Dedifferentiated amniotic fluid mesenchymal stem cell (primary cell): ENCODE measurements around the gene HYAL4.
"Not testable (repeated sequence)": the region's sequence is repeated elsewhere in the genome, so short reads cannot be mapped to it uniquely, and the experiment has no call there.

Experiments
- DNase-seq: peaks from one replicate; pipeline ENCODE4 v3.0.0-alpha.2; 2016; ENCODE audit errors: extremely low spot score

Gene HYAL4

GRCh38 chr7:123847868-123848267 lies 2.9 kb downstream of the HYAL4 start:
- DNase-seq = no peak

DNA sequence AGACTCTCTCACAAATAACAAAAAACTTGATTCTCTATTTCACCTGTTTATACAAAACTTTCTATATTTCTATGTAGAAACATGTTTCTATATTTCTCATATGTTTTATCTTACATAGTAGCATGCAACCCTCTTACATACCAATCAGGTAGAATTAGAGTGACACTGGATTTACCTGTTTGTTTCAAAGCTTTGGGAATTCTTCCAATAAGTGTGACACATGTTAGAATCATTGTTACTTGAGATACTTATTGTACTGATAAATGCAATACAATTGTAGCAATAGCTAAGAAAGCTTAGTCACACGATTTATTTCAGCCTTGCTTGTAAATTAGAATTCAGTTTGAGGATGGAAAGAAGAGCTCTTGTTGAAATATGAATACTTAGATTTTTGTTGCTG lies 4.9 kb downstream of the HYAL4 start:
- DNase-seq = no peak

DNA sequence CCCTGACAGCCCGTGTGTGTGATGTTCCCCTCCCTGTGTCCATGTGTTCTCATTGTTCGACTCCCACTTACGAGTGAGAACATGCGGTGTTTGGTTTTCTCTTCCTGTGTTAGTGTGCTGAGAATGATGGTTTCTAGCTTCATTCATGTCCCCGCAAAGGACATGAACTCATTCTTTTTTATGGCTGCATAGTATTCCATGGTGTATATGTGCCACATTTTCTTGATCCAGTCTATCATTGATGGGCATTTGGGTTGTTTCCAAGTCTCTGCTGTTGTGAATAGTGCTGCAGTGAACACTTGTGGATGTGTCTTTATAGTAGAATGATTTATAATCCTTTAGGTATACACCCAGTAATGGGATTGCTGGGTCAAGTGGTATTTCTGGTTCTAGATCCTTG lies 6.4 kb downstream of the HYAL4 start:
- not testable (repeated sequence) for DNase-seq

- not testable (repeated sequence) for DNase-seq
Observed at GRCh38 chr7:123854291-123854690, 9.3 kb downstream of the HYAL4 start.

DNA sequence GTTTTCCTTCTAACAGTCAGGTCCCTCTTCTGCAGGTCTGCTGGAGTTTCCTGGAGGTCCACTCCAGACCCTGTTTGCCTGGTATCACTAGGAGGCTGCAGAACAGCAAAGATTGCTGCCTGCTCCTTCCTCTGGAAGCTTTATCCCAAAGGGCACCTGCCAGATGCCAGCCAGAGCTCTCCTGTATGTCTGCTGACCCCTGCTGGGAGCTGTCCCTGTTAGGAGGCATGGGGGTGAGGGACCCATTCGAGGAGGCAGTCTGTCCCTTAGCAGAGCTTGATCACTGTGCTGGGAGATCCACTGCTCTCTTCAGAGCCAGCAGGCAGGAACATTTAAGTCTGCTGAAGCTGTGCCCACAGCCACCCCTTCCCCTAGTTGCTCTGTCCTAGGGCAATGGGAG lies 11.5 kb downstream of the HYAL4 start:
- not testable (repeated sequence) for DNase-seq

DNA sequence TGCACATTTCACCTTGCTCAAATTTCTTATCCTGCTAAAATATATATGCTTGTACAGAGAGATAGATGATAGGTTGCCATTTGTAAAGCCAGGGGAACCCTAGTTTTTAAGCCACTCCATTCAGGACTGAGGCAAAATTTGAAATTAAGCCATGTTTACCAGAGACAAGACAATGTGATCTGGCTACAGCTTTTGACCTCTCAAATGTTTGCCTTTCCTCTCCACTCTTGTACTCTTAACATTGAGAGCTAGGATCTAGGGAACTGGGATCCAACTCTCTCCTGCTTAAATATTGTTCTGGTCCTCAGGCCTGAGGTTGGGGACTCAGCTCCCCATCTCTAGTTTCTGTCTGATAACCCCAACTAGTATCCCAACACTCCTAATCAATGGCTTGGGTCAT lies 15.9 kb downstream of the HYAL4 start:
- no peak for DNase-seq

DNA sequence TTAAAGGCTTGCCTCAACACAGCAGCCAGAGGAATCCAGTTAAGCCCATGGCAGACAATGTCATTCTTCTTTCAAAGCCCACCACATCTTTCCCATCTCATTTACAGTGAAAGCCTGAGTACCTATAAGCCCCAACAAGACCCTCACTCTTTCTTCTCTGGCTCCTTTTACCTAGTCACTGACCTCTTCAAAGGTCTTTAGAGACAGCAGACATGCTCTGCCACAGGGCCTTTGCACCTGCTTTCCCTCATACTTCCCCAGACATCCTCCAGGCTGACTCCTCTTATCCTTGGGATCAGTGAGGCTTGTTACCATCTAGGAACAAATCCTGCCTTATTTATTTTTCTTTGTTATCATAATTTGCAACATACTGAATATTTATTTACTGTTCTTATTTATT lies 17.8 kb downstream of the HYAL4 start:
- no peak for DNase-seq

GRCh38 chr7:123863461-123863860 lies 18.5 kb downstream of the HYAL4 start:
- DNase-seq = no peak

DNA sequence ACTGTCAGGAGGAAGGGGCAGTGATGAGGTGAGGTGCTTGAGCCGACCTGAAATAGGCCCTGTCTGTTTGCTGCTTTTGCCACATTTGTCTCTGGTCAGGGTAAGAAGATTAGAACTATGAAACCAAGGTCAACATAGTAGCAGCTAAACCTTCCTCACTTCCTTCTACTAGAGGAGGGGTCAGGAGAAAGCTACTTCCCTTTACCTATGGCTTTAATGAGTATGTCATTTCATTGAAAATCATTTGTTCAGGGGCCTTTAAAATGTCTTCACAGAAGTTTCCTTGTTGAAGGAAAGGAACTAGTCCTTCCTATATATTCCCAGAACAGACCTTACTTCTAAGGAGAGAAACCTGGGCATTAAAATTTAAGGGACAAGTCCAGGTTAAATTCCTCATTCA lies 19.0 kb downstream of the HYAL4 start:
- no peak for DNase-seq

GRCh38 chr7:123864436-123864835 lies 19.5 kb downstream of the HYAL4 start:
- DNase-seq = no peak

DNA sequence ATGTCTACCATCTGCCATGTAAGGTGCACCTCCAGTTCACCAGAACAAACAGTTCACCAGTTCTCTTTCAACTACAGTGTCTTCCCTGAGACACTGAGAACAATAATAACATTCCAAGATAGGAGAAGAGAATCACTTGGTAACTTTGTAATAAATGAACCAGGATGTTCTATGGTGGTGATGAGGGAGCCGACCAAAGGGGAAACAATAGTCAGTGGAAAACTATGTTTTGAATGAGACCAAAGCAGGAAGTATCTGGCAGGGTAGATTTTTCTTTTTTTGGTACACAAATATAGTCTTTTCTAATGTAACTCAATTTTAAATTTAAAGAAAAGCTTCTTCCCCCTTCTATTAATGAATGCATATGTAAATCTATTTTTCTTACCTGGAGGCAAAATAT lies 20.0 kb downstream of the HYAL4 start:
- no peak for DNase-seq

DNA sequence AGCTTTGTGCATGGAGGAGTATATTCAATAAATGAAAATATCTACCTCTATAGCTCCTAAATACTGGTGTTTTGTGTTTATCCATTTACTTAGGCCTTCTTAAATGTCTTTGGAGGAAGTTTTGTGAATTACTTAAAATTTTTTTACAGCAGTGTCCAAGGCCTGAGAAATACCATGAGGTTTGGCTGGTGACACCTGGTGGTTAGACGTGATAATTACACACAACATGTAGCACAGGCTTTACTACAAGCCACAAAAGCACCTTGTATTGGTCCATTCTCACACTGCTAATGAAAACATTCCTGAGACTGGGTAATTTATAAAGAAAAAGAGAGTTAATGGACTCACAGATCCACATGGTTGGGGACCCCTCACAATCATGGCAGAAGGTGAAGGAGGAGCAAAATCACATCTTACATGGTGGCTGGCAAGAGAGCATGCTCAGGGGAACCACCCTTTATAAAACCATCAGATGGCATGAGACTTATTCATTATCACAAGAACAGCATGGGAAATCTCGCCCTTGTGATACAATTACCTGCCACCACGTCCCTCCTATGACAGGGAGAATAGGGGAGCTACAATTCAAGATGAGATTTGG lies 20.6 kb downstream of the HYAL4 start:
- DNase-seq = peak; percentile 78

DNA sequence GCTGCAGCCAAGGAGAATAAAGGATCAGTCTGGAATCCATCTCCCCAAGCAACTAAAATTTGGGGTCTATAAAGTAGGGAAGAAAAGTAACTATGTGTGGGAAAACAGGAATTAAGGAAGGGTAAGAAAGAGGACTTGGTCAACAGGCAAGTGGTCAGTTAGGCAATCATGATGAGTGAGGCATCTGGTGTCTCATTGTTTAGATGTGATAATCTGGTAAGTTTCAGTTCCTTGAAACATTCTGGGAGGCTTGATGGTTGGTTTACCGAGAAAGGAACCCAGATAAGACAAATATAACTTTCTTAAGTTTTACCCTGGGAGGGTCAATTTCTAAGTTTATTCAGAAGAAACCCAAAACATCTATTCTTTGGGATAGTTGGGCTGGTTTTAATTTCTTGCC lies 22.3 kb downstream of the HYAL4 start:
- no peak for DNase-seq

- DNase-seq = no peak
Observed at GRCh38 chr7:123871998-123872867, 27.3 kb downstream of the HYAL4 start.

- DNase-seq = no peak
Observed at GRCh38 chr7:123872908-123873307, 27.9 kb downstream of the HYAL4 start.

DNA sequence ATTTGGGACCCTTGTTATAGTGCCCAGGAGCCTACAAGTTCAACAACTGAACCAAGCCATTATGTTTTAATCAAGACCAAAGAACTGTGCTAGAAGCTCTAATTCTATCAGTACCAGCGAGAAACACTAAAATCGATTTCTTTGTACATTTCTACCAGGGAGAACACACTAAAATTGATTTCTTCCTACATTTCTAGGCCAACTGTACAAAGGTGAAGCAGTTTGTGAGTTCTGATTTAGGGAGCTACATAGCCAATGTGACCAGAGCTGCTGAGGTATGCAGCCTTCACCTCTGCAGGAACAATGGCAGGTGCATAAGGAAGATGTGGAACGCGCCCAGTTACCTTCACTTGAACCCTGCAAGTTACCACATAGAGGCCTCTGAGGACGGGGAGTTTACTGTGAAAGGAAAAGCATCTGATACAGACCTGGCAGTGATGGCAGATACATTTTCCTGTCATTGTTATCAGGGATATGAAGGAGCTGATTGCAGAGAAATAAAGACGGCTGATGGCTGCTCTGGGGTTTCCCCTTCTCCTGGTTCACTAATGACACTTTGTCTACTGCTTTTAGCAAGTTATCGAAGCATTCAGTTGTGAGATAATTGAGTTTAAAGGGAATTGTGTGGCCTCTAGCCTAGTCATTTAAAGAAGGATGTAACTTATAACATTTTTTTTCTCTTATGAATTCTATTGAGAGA lies 31.7 kb downstream of the HYAL4 start:
- DNase-seq = no peak

- DNase-seq = no peak
Observed at GRCh38 chr7:123879628-123880027, 34.7 kb downstream of the HYAL4 start.

- no peak for DNase-seq
Observed at GRCh38 chr7:123881300-123881699, 36.3 kb downstream of the HYAL4 start.

GRCh38 chr7:123883154-123883553 lies 38.2 kb downstream of the HYAL4 start:
- DNase-seq = no peak

GRCh38 chr7:123888192-123888591 lies 43.2 kb downstream of the HYAL4 start:
- DNase-seq = no peak

- DNase-seq = not testable (repeated sequence)
Observed at GRCh38 chr7:123894753-123895152, 49.8 kb downstream of the HYAL4 start.

- no peak for DNase-seq
Observed at GRCh38 chr7:123901101-123901500, 56.1 kb downstream of the HYAL4 start.

DNA sequence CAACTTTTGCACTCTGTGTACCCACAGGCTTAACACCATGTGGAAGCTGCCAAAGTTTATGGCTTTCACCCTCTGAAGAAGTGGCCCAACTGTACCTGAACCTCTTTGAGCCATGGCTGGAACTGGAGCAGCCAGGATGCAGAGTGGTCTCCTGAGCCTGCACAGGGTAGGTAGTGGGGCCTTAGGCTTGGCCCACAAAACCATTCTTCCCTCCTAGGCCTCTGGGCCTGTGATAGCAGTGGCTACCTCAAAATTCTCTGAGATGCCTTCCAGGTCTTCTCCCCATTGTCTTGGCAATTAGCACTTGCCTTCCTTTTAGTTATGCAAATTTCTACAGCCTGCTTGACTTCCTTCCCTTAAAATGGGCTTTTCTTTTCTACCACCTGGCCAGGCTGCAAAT lies 60.7 kb downstream of the HYAL4 start:
- no peak for DNase-seq
